ENCODE measurements around the gene HOXC12. TPM values are rescaled to one million over a fixed set of nuclear protein-coding genes. Genes with fewer than 3 reads are reported as not detected.

The HOXC12 gene
- total and polyA plus RNA-seq, 2 donors (not counting 1 experiment from before 2014, with no cell fraction given), result not detected

DNA sequence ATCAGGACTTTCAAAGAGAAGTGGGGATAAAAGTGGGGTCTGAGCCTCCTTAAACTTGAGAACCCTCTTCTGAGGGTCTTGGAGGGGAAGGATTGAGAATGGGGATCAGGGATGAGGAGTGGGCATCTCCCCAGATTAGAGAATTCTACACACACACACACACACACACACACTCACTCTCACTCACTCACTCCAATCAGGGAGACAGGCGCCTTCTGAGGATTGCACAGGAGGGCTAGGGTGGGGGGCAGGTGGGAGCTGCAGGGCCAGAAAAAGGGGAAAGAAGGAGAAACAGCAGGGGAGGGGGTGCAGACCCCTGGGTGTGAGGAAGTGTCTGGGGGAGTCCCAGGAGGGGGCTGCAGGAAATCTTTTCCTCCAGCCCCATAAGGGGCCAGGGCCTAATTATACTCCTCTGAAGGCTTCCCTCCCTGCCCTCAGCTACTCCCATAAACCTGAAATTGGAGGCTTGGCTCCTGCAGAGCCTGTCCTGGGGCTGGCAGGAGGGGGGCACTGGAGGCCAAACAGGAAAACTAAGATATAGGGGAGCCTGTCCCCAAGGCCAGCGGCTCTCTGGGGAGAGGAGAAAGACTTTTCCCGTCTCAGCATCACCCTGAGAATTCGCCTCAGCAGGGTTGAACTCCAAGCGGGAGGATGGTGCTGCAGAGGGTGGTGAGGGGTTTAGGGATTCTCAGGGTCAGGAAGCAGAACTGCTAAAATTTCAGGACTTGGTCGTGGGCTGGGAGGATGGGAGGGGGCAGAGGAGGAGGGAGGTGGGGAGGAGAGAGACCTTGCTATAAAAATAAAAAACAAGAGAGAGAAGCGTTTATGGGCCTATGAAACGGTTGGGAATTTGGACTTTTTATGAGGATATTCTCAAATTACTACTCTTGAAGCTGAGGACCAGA, 46.8 kb downstream of the HOXC12 start:
- CTCF ChIA-PET, result interaction anchor here (1.0 to 5.0 kb wide), 6 partner anchors 31 to 214 kb away, joined by 3 to 20 read pairs (median 4); partner anchors contain the start of gene HOXC5

More for the DNA sequence above, 46.8 kb downstream of the HOXC12 start:
- H3K9me3 Mint-ChIP-seq (ENCODE audit: insufficient read depth), result no peaks in the 10 kb centered on the region
- H3K9me3 ChIP-seq (ENCODE audit: control extremely low read depth in 1 of 3, control insufficient read depth in 2 of 3, insufficient read depth in 1 of 3, low read length in 2 of 3), result peaks cover 0 to 71% (median 0%) of the 10 kb centered on the region in 3 donors
- intact Hi-C loops (cut with micrococcal nuclease), result loop anchor here (10.0 kb wide), 1 partner anchor 363 kb away; the partner anchor contains the start of gene GPR84
- peaks cover 19% of the 10 kb centered on the region for H3K4me1 Mint-ChIP-seq
- TF ChIP-seq CTCF (IDR thresholded peaks at IDR 0.05), result no peak
- no peak for TF ChIP-seq EZH2 (IDR thresholded peaks at IDR 0.05; ENCODE audit: borderline replicate concordance, insufficient read depth, low read depth, low read length, poor library complexity, severe bottlenecking)
- H3K4me1 ChIP-seq (ENCODE audit: control insufficient read depth in 2 of 2, insufficient read depth in 2 of 2, low read length in 2 of 2), result peaks cover 28 to 59% of the 10 kb centered on the region in 2 donors
- no peaks in the 10 kb centered on the region for H3K36me3 ChIP-seq (replicated peaks in 1 of 2; ENCODE audit: control extremely low read depth in 1 of 2, control insufficient read depth in 1 of 2, extremely low read depth in 1 of 2, insufficient read depth in 2 of 2, low read length in 1 of 2)
- H3K27ac ChIP-seq (ENCODE audit: low read length in 2 of 2), result no peak overlapping the region
- peak overlapping the region; percentile 32 for H3K27ac Mint-ChIP-seq
- no peaks in the 10 kb centered on the region for H3K79me2 ChIP-seq (ENCODE audit: control insufficient read depth, insufficient read depth, low read length)
- H3K27me3 ChIP-seq (replicated peaks in 1 of 4; ENCODE audit: control extremely low read depth in 1 of 4, control insufficient read depth in 3 of 4, insufficient read depth in 4 of 4, low read length in 3 of 4), result peaks cover 0 to 99% (median 83%) of the 10 kb centered on the region in 4 experiments
- 31% methylated on average over 5 of the region's 8 CpGs for WGBS (ENCODE audit: insufficient coverage)
- H3K4me2 ChIP-seq (replicated peaks; ENCODE audit: low read depth, low read length, poor library complexity, severe bottlenecking), result no peak overlapping the region
- no peak overlapping the region for H3K9ac ChIP-seq (ENCODE audit: low read length)
- POLR2A ChIA-PET, result no interaction called here
- H4K20me1 ChIP-seq (ENCODE audit: control insufficient read depth, insufficient read depth, low read length, poor library complexity, severe bottlenecking), result no peaks in the 10 kb centered on the region
- no peak for ATAC-seq (ENCODE audit: low read depth)
- DNase-seq, result no peak
- peaks cover 86% of the 10 kb centered on the region for H3K27me3 Mint-ChIP-seq
- H2AFZ ChIP-seq (ENCODE audit: insufficient read depth, low read depth, low read length, poor library complexity, severe bottlenecking), result no peak overlapping the region
- no peak overlapping the region for H3K4me3 ChIP-seq (ENCODE audit: control extremely low read depth in 1 of 5, extremely low read depth in 1 of 5, insufficient read depth in 1 of 5, low read depth in 2 of 5, low read length in 4 of 5)
- H3K4me3 Mint-ChIP-seq, result no peak overlapping the region
